HG03039 (cell line): ENCODE data around the gene RCBTB1.
"Not testable (repeated sequence)": the region's sequence is repeated elsewhere in the genome, so short reads cannot be mapped to it uniquely, and the experiment has no call there.

Experiments used
- ATAC-seq: cut with Tn5 transposase; IDR thresholded peaks from one replicate; pipeline ENCODE4 v1.9.1; 2021; ENCODE audit warnings: mild to moderate bottlenecking, moderate library complexity; ENCODE audit not compliant: unreplicated experiment

RCBTB1 gene

GRCh38 chr13:49524740-49525501 lies 60.4 kb downstream of the RCBTB1 start:
- no peak for ATAC-seq

GRCh38 chr13:49521224-49521623 lies 64.1 kb downstream of the RCBTB1 start:
- ATAC-seq, result no peak

- no peak for ATAC-seq
These were observed 67.9 kb downstream of the RCBTB1 start for GRCh38 chr13:49517461-49517860.

GRCh38 chr13:49516467-49516866 lies 68.9 kb downstream of the RCBTB1 start:
- no peak for ATAC-seq

GRCh38 chr13:49512578-49512977 lies 72.8 kb downstream of the RCBTB1 start:
- no peak for ATAC-seq

- ATAC-seq, result no peak
These were observed 81.4 kb downstream of the RCBTB1 start for GRCh38 chr13:49503951-49504350.

GRCh38 chr13:49502954-49503353 lies 82.4 kb downstream of the RCBTB1 start:
- no peak for ATAC-seq

GRCh38 chr13:49499889-49500660 lies 85.3 kb downstream of the RCBTB1 start:
- ATAC-seq, result no peak

GRCh38 chr13:49498206-49498605 lies 87.2 kb downstream of the RCBTB1 start:
- ATAC-seq, result no peak

GRCh38 chr13:49497272-49497671 lies 88.1 kb downstream of the RCBTB1 start:
- ATAC-seq, result no peak

- ATAC-seq, result not testable (repeated sequence)
These were observed 88.5 kb downstream of the RCBTB1 start for GRCh38 chr13:49496837-49497236.

- peak; percentile 79 for ATAC-seq
These were observed 89.3 kb downstream of the RCBTB1 start, which contains the start of gene PHF11 for GRCh38 chr13:49495783-49496762. Gene PHF11, plus strand, starts transcription at chr13:49495953. Its CDS starts 49 bp downstream, at chr13:49496002.

- no peak for ATAC-seq
These were observed 90.7 kb downstream of the RCBTB1 start for GRCh38 chr13:49494645-49495044.

GRCh38 chr13:49488563-49488962 lies 96.8 kb downstream of the RCBTB1 start:
- no peak for ATAC-seq
